Spleen (tissue), 7 donors: ENCODE measurements around the gene CYP21A2.

Source experiments
- POLR2A ChIP-seq, 3 donors: fragments of 450-650 bp; IDR thresholded peaks; one replicate each; pipeline ENCODE4 v1.5.1; 2017; ENCODE audit warnings: antibody characterized with exemption in 3 of 3, mild to moderate bottlenecking in 1 of 3
- TF ChIP-seq, protein P1 (sequence below), 11 experiments: fragments of 200-600 bp in 7 of 11; fragments of 450-650 bp in 4 of 11; sonication (generic) in 4 of 11; IDR thresholded peaks in 8 of 11; conservative IDR thresholded peaks in 3 of 11; 1 replicate in 7 of 11; 2 replicates in 4 of 11; pipeline versions ENCODE4 v1.4.0 to v1.8.0; 2016 to 2021; ENCODE audit warnings: antibody characterized with exemption in 11 of 11, inconsistent platforms in 4 of 11, mild to moderate bottlenecking in 1 of 11
- donor health status: DM: no; HTN: no; CAD: no; lungs with moderate emphysema.
- donor health status: DM: no; HTN: no; CAD: no.
- donor health status: DM: no; HTN: no; CAD: no.

DNA sequence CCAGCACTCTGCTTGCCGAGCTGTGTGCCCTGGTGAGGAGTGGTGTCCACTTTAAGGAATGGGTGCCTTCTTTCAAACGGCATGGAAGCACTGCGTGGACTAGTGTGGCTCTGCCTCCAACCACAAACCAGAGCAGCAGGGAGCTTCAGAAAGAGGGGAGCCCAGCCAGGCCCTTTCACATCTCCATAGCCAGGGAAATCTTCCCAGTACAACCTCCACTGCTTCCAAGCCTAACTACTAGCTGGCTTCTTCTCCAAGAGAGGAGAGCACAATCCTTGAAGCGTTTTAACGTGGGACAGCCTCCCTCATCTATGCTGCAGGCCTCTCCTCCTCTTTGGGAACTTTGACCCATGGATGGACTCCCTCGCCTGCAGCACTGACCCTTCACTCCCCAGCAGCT is 44.3 kb downstream of the CYP21A2 start:
- TF ChIP-seq, protein P1, sequence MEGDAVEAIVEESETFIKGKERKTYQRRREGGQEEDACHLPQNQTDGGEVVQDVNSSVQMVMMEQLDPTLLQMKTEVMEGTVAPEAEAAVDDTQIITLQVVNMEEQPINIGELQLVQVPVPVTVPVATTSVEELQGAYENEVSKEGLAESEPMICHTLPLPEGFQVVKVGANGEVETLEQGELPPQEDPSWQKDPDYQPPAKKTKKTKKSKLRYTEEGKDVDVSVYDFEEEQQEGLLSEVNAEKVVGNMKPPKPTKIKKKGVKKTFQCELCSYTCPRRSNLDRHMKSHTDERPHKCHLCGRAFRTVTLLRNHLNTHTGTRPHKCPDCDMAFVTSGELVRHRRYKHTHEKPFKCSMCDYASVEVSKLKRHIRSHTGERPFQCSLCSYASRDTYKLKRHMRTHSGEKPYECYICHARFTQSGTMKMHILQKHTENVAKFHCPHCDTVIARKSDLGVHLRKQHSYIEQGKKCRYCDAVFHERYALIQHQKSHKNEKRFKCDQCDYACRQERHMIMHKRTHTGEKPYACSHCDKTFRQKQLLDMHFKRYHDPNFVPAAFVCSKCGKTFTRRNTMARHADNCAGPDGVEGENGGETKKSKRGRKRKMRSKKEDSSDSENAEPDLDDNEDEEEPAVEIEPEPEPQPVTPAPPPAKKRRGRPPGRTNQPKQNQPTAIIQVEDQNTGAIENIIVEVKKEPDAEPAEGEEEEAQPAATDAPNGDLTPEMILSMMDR (IDR thresholded peaks at IDR 0.05 in 8 of 11, conservative IDR thresholded peaks at IDR 0.05 in 3 of 11) = no peak
- no peak for TF ChIP-seq POLR2A (IDR thresholded peaks at IDR 0.05)
